AG04450 (cell line): Measurements from ENCODE around the gene PHOSPHO2. TPM values are rescaled to one million over a fixed set of nuclear protein-coding genes. Genes with fewer than 3 reads are reported as not detected.
"Not testable (repeated sequence)": the region's sequence is repeated elsewhere in the genome, so short reads cannot be mapped to it uniquely, and the experiment has no call there.

Source experiments
- CTCF ChIA-PET: fragments of 300-600, 350-600 bp; formaldehyde crosslinking; extraction: SDS; loops from one replicate; lab custom pipeline; 2022; ENCODE audit warnings: antibody characterized with exemption, inconsistent platforms; lab: Charles Lee
- POLR2A ChIA-PET: fragments of 350-600 bp; formaldehyde crosslinking; extraction: SDS; loops from one replicate; lab custom pipeline; 2021; ENCODE audit warnings: antibody characterized with exemption, inconsistent platforms; lab: Yijun Ruan, JAX
- DNase-seq: peaks from one replicate; pipeline ENCODE4 v3.0.0-alpha.2; 2011; ENCODE audit warnings: low read depth, low spot score
- H3K27ac ChIP-seq: one replicate; pipeline ENCODE4 v1.5.1; 2012; ENCODE audit warnings: low read depth, low read length, control low read depth
- H3K27me3 ChIP-seq: one replicate; pipeline ENCODE4 v1.6.0; 2012; ENCODE audit warnings: low read length; ENCODE audit not compliant: control insufficient read depth, insufficient read depth
- H3K4me3 ChIP-seq: 2 replicates; pipeline ENCODE4 v1.5.1; 2011; ENCODE audit warnings: mild to moderate bottlenecking, low read depth, low read length, control low read depth
- H3K9me3 ChIP-seq: 2 replicates; pipeline ENCODE4 v1.5.1; 2012; ENCODE audit warnings: low read length; ENCODE audit not compliant: control insufficient read depth, insufficient read depth
- polyA plus RNA-seq: library from polyadenylated mRNA; depleted of rRNA; stranded (reverse); fragments of >200 nt; gene quantifications from 2 replicates; pipeline ENCODE4 v1.2.3, GENCODE V29; 2011
- TF ChIP-seq, protein P1 (sequence below): IDR thresholded peaks from 2 replicates; pipeline ENCODE4 v1.5.1; 2011; ENCODE audit warnings: low read depth, low read length, control low read depth, inconsistent platforms

Gene PHOSPHO2
- polyA plus RNA-seq, 1 experiment: 1.9 TPM

DNA sequence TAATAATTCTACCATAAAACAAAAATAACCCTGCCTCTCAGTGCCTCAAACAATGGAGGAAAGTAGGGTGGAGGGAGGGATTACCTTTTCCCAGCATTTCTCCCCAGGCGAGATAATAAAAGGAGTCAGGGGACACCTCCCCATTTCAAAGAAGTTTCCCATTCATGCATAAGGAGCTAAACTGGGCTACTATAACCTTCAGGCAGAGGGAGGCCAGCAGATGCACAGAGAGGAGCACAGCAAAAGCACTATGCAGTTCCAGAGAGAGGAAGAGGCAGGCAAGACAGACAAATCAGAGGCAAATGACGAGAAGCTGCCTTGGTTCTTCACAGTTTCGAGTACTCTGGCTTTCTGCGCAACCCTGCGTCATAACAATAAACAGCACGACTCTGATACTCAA lies 17.4 kb upstream of the PHOSPHO2 start:
- no peak overlapping the region for H3K27ac ChIP-seq
- TF ChIP-seq, protein P1, sequence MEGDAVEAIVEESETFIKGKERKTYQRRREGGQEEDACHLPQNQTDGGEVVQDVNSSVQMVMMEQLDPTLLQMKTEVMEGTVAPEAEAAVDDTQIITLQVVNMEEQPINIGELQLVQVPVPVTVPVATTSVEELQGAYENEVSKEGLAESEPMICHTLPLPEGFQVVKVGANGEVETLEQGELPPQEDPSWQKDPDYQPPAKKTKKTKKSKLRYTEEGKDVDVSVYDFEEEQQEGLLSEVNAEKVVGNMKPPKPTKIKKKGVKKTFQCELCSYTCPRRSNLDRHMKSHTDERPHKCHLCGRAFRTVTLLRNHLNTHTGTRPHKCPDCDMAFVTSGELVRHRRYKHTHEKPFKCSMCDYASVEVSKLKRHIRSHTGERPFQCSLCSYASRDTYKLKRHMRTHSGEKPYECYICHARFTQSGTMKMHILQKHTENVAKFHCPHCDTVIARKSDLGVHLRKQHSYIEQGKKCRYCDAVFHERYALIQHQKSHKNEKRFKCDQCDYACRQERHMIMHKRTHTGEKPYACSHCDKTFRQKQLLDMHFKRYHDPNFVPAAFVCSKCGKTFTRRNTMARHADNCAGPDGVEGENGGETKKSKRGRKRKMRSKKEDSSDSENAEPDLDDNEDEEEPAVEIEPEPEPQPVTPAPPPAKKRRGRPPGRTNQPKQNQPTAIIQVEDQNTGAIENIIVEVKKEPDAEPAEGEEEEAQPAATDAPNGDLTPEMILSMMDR: no peak
- no peaks in the 10 kb centered on the region for H3K27me3 ChIP-seq
- H3K4me3 ChIP-seq: no peak overlapping the region
- POLR2A ChIA-PET: no interaction called here
- CTCF ChIA-PET: no interaction called here
- no peaks in the 10 kb centered on the region for H3K9me3 ChIP-seq
- no peak for DNase-seq

DNA sequence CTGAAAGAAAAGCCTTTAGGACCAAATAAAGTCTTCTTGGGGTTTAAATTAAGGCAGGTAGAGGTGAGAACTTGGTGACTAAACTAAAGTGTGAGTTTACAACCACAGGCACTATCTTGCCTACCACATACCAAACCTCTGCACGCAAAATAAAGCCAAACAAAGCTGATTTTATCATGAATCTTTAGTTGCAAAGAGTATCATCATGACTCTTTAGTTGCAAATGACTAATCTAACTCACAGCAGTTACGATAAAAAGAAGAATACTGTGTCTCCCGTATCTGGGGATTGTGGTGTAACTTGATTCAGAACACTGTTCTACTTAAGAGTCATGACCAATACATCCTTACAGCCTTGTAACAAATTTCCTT lies 11.2 kb upstream of the PHOSPHO2 start:
- no peak for DNase-seq
- H3K27ac ChIP-seq: no peak overlapping the region
- CTCF ChIA-PET: interaction anchor here (1.5 kb wide), 1 partner anchor 9 kb away, joined by 4 read pairs; no protein-coding TSS in a partner anchor
- POLR2A ChIA-PET: no interaction called here
- TF ChIP-seq, protein P1: no peak
- H3K9me3 ChIP-seq: no peaks in the 10 kb centered on the region
- H3K4me3 ChIP-seq: no peak overlapping the region
- H3K27me3 ChIP-seq: no peaks in the 10 kb centered on the region

DNA sequence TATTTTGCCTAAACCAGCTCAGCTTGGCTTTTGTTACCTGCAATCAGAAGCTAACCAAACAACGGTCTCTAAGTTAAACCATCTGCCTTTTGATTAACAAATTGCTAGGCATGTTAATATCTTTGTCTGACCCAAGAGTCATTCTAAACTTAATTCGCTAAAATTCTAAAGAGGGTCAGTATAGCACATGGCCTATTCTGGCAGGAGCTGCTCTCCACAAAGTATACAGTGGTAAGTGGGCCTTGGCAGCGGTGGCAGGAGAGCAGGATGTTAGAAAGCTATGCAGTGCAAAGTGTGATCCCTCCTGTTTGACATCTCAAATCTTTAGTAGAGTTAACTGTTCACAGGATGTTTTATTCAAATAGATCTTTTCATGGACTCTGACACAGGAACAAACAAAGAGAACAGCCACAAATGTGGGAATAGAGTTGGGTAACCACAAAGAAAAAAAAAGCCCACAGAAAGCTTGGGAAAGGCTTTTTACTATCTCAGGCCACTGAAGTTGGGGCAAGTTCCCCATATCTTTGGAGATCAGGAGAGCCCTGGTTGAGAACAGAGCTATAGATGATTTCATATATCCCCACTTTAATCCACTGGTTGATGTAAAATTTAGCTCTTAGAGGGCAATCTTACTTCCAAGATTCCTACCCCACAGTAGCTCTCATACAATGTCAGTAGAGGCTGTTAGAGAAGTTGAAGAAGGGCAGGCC lies 10.7 kb upstream of the PHOSPHO2 start:
- no peak for DNase-seq
- Histone ChIP-seq H3K4me3 (no peak overlapping the region), H3K27ac (no peak overlapping the region), H3K27me3 (no peaks in the 10 kb centered on the region), H3K9me3 (no peaks in the 10 kb centered on the region)
- ChIA-PET CTCF (interaction anchor here (1.5 kb wide), 1 partner anchor 9 kb away, joined by 4 read pairs; no protein-coding TSS in a partner anchor), POLR2A (no interaction called here)
- TF ChIP-seq, protein P1: no peak

DNA sequence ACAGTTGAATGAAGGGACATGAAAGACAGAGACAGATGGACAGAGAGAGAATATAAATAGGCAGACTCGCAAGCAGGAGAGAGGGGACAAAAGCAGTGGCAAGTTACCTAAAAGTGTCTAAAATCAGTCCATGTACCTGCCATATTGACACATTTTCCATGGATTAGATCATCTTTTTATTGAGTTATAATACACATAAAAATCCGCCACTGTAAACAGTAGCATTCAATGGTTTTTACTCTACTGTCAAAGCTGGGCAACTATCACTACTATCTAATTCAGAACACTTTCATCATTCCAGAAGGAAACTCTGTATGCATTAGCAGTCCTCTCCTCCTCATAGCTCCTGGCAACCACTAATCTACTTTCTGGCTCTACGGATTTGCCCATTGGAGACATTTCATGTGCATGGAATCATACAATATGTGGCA lies 10.1 kb upstream of the PHOSPHO2 start:
- ChIA-PET CTCF (interaction anchor here (1.5 kb wide), 1 partner anchor 10 kb away, joined by 4 read pairs; no protein-coding TSS in a partner anchor), POLR2A (no interaction called here)
- Histone ChIP-seq H3K27ac (no peak overlapping the region), H3K4me3 (no peak overlapping the region), H3K27me3 (no peaks in the 10 kb centered on the region), H3K9me3 (no peaks in the 10 kb centered on the region)
- TF ChIP-seq, protein P1: no peak
- DNase-seq: no peak

DNA sequence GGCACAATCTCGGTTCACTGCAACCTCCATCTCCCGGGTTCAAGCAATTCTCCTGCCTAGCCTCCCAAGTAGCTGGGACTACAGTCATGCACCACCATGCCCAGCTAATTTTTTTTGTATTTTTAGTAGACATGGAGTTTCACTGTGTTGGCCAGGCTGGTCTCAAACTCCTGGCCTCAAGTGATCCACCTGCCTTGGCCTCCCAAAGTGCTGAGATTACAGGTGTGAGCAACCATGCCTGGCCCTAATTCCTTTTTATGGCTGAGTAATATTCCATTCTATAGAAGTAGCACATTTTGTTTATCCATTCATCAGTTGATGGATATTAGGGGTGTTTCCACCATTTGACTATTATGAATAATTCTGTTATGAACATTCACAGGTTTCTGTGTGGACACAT lies 9.6 kb upstream of the PHOSPHO2 start:
- H3K9me3 ChIP-seq, DNase-seq, CTCF ChIA-PET, H3K4me3 ChIP-seq, POLR2A ChIA-PET, H3K27ac ChIP-seq, H3K27me3 ChIP-seq: not testable (repeated sequence)

DNA sequence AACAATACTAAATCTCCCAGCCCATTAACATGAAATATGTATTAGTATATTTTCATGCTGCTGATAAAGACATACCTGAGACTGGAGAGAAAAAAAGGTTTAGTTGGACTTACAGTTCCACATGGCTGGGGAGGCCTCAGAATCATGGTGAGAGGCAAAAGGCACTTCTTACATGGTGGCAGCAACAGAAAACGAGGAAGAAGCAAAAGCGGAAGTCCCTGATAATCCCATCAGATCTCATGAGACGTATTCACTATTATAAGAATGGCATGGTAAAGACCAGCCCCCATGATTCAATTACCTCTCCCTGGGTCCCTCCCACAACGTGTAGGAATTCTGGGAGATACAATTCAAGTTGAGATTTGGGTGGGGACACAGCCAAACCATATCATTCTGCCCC lies 7.4 kb upstream of the PHOSPHO2 start:
- H3K4me3 ChIP-seq, CTCF ChIA-PET, H3K27ac ChIP-seq, POLR2A ChIA-PET, DNase-seq, H3K27me3 ChIP-seq, H3K9me3 ChIP-seq: not testable (repeated sequence)

DNA sequence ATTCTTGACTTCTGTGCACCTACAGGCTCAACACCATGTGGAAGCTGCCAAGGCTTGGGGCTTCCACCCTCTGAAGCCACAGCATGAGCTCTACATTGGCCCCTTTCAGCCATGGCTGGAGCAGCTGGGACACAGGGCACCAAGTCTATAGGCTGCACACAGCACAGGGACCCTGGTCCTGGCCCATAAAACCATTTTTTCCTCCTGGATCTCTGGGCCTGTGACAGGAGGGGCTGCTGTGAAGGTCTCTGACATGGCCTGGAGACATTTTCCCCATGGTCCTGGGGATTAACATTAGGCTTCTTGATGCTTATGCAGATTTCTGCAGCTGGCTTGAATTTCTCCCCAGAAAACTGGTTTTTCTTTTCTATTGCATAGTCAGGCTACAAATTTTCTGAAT lies 6.3 kb upstream of the PHOSPHO2 start:
- H3K27ac ChIP-seq, DNase-seq, H3K4me3 ChIP-seq, CTCF ChIA-PET, H3K27me3 ChIP-seq, H3K9me3 ChIP-seq, POLR2A ChIA-PET: not testable (repeated sequence)
